OCI-LY7 (cell line): ENCODE measurements around the gene MAP2K2. TPM values are rescaled to one million over a fixed set of nuclear protein-coding genes. Genes with fewer than 3 reads are reported as not detected.
"Not testable (repeated sequence)": the region's sequence is repeated elsewhere in the genome, so short reads cannot be mapped to it uniquely, and the experiment has no call there.

Experiments
- BruUV-seq: library from RNA; stranded (reverse); fragments of 400-500 nt; replicated peaks from 2 replicates; lab custom pipeline; 2021; lab: Mats Ljungman, UMichigan
- CTCF ChIA-PET: fragments of 300-600 bp; sonication (Branson Sonifier 250); formaldehyde crosslinking; loops from one replicate; lab custom pipeline; 2022; ENCODE audit warnings: antibody characterized with exemption; ENCODE audit not compliant: unreplicated experiment; lab: Charles Lee
- POLR2A ChIA-PET: fragments of 300-600 bp; sonication (Branson Sonifier 250); formaldehyde crosslinking; loops from one replicate; lab custom pipeline; 2022; ENCODE audit warnings: antibody characterized with exemption; lab: Charles Lee
- DNase-seq: peaks from one replicate; pipeline ENCODE4 v3.0.0-alpha.2; 2015; ENCODE audit warnings: low spot score
- H2AFZ ChIP-seq: fragments of 200-600 bp; sonication (generic), shearing (Covaris generic); 2 replicates; pipeline ENCODE4 v1.6.1; 2014; ENCODE audit warnings: mild to moderate bottlenecking, antibody characterized with exemption, low read length, moderate library complexity
- H3K27ac ChIP-seq: fragments of 200-600 bp; sonication (generic); 2 replicates; pipeline ENCODE4 v1.5.1; 2014; ENCODE audit warnings: mixed run types, low read depth, mild to moderate bottlenecking, moderate library complexity, low read length, inconsistent platforms; ENCODE audit not compliant: poor library complexity, severe bottlenecking
- H3K36me3 ChIP-seq: fragments of 200-600 bp; sonication (generic); 2 replicates; pipeline ENCODE4 v1.6.1; 2014; ENCODE audit warnings: mild to moderate bottlenecking, antibody characterized with exemption, low read length, moderate library complexity, mixed read lengths; ENCODE audit not compliant: insufficient read depth
- H3K4me1 ChIP-seq: fragments of 200-600 bp; sonication (generic); 2 replicates; pipeline ENCODE4 v1.5.1; 2014; ENCODE audit warnings: mild to moderate bottlenecking, low read length; ENCODE audit not compliant: insufficient read depth, poor library complexity, severe bottlenecking
- H3K4me2 ChIP-seq: fragments of 200-600 bp; sonication (generic); 2 replicates; pipeline ENCODE4 v1.6.1; 2014; ENCODE audit warnings: mild to moderate bottlenecking, low read length
- H3K4me3 ChIP-seq: fragments of 200-600 bp; sonication (generic); 2 replicates; pipeline ENCODE4 v1.5.1; 2014; ENCODE audit warnings: mild to moderate bottlenecking, low read depth, low read length; ENCODE audit not compliant: poor library complexity, severe bottlenecking
- H3K79me2 ChIP-seq: fragments of 200-600 bp; sonication (generic); 2 replicates; pipeline ENCODE4 v1.6.1; 2016; ENCODE audit warnings: low read depth, mild to moderate bottlenecking, low read length, moderate library complexity, mixed read lengths; ENCODE audit not compliant: insufficient read depth
- H3K9me2 ChIP-seq: fragments of 200-600 bp; sonication (generic); 2 replicates; pipeline ENCODE4 v1.6.1; 2016; ENCODE audit warnings: mild to moderate bottlenecking, low read length, mixed read lengths; ENCODE audit not compliant: insufficient read depth
- H3K9me3 ChIP-seq: fragments of 200-600 bp; sonication (generic); 2 replicates; pipeline ENCODE4 v1.6.1; 2014; ENCODE audit warnings: mild to moderate bottlenecking, mixed run types, low read length, mixed read lengths
- H4K20me1 ChIP-seq: fragments of 200-600 bp; sonication (generic); 2 replicates; pipeline ENCODE4 v1.6.1; 2014; ENCODE audit warnings: mild to moderate bottlenecking, antibody characterized with exemption, low read length, moderate library complexity, mixed read lengths; ENCODE audit not compliant: insufficient read depth
- EZH2phosphoT487 ChIP-seq: fragments of 200-600 bp; sonication (generic); IDR thresholded peaks from 2 replicates; pipeline ENCODE4 v1.6.1; 2018; ENCODE audit warnings: low read depth, borderline replicate concordance, mild to moderate bottlenecking, mixed run types, antibody characterized with exemption, low read length, moderate library complexity, mixed read lengths
- intact Hi-C: fragments of 100-400 bp; cut with micrococcal nuclease; formaldehyde crosslinking; loops from one replicate; pipeline ENCODE4 v1.10.0; 2022; ENCODE audit not compliant: unreplicated experiment
- total RNA-seq, 2 experiments: library from RNA; depleted of rRNA in 1 of 2; stranded (reverse); fragments of >200 nt in 1 of 2; shearing (Covaris generic) in 1 of 2; gene quantifications; 2 replicates each; pipeline ENCODE4 v1.2.3, GENCODE V29; 2014 to 2022
- TF ChIP-seq, protein P1 (sequence below): fragments of 200-600 bp; sonication (generic); conservative IDR thresholded peaks from 2 replicates; pipeline ENCODE4 v1.5.1; 2014; ENCODE audit warnings: mild to moderate bottlenecking, antibody characterized with exemption, low read length, moderate library complexity, mixed read lengths

The MAP2K2 gene
- total RNA-seq, 2 experiments from 2014 or later = 105 to 116 TPM

GRCh38 chr19:4138445-4138844 lies 14.5 kb upstream of the MAP2K2 start:
- no peak overlapping the region; the same call in 1 of the 2 replicates for H2AFZ ChIP-seq
- H3K4me3 ChIP-seq = no peak overlapping the region
- no peak overlapping the region for H3K27ac ChIP-seq
- intact Hi-C loops = loop anchor here (5.0 kb wide), 1 partner anchor 71 kb away; the partner anchor contains the start of gene ZBTB7A
- no peaks in the 10 kb centered on the region for H3K79me2 ChIP-seq
- H3K4me2 ChIP-seq = no peak overlapping the region
- TF ChIP-seq, protein P1, sequence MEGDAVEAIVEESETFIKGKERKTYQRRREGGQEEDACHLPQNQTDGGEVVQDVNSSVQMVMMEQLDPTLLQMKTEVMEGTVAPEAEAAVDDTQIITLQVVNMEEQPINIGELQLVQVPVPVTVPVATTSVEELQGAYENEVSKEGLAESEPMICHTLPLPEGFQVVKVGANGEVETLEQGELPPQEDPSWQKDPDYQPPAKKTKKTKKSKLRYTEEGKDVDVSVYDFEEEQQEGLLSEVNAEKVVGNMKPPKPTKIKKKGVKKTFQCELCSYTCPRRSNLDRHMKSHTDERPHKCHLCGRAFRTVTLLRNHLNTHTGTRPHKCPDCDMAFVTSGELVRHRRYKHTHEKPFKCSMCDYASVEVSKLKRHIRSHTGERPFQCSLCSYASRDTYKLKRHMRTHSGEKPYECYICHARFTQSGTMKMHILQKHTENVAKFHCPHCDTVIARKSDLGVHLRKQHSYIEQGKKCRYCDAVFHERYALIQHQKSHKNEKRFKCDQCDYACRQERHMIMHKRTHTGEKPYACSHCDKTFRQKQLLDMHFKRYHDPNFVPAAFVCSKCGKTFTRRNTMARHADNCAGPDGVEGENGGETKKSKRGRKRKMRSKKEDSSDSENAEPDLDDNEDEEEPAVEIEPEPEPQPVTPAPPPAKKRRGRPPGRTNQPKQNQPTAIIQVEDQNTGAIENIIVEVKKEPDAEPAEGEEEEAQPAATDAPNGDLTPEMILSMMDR = no peak
- no peak for TF ChIP-seq EZH2phosphoT487
- H3K4me1 ChIP-seq = peaks cover 8% of the 10 kb centered on the region
- H3K36me3 ChIP-seq = no peaks in the 10 kb centered on the region
- no peaks in the 10 kb centered on the region for H3K9me3 ChIP-seq
- no peak for DNase-seq
- no peaks in the 10 kb centered on the region for H3K9me2 ChIP-seq
- no peaks in the 10 kb centered on the region for H4K20me1 ChIP-seq
- ChIA-PET POLR2A (no interaction called here), CTCF (no interaction called here)
- no TSS peak for BruUV-seq

GRCh38 chr19:4136680-4137088 lies 12.8 kb upstream of the MAP2K2 start:
- Histone ChIP-seq H3K4me3 (no peak overlapping the region), H3K4me2 (no peak overlapping the region), H4K20me1 (no peaks in the 10 kb centered on the region), H3K79me2 (no peaks in the 10 kb centered on the region), H3K27ac (no peak overlapping the region), H3K9me2 (no peaks in the 10 kb centered on the region), H3K9me3 (no peaks in the 10 kb centered on the region), H2AFZ (no peak overlapping the region), H3K4me1 (peaks cover 8% of the 10 kb centered on the region), H3K36me3 (no peaks in the 10 kb centered on the region)
- POLR2A ChIA-PET = interaction anchor here (0.6 kb wide), 1 partner anchor 131 kb away, joined by 3 read pairs; no protein-coding TSS in a partner anchor
- intact Hi-C loops = loop anchor here (5.0 kb wide), 1 partner anchor 69 kb away; the partner anchor contains the start of gene ZBTB7A
- no peak for TF ChIP-seq EZH2phosphoT487
- TF ChIP-seq, protein P1 = no peak
- CTCF ChIA-PET = no interaction called here
- no TSS peak for BruUV-seq
- no peak for DNase-seq

DNA sequence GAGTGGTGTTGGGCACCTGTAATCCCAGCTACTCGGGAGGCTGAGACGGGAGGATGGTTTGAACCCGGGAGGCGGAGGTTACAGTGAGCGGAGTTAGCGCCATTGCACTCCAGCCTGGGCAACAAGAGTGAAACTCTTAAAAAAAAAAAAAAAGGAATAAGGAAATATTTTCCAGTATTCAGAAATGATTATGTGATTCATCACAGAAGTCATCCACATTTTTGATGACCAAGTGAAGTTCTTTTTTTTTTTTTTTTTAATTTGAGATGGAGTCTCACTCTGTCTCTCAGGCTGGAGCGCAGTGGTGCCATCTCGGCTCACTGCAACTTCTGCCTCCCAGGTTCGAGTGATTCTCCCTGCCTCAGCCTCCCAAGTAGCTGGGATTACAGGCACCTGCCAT lies 11.5 kb upstream of the MAP2K2 start:
- H3K27ac ChIP-seq, CTCF ChIA-PET, POLR2A ChIA-PET: not testable (repeated sequence)

More for the DNA sequence above, 11.5 kb upstream of the MAP2K2 start:
- not testable (repeated sequence) for H3K36me3 ChIP-seq, H3K79me2 ChIP-seq, H4K20me1 ChIP-seq, H3K9me3 ChIP-seq, H3K9me2 ChIP-seq, H3K4me3 ChIP-seq, DNase-seq, H3K4me1 ChIP-seq, H3K4me2 ChIP-seq, H2AFZ ChIP-seq, BruUV-seq
- intact Hi-C loops = loop anchor here (5.0 kb wide), 1 partner anchor 68 kb away; the partner anchor contains the start of gene ZBTB7A
